Mesodermal cell (in vitro differentiated cells): ENCODE measurements around the gene DPEP1.
"Not testable (repeated sequence)": the region's sequence is repeated elsewhere in the genome, so short reads cannot be mapped to it uniquely, and the experiment has no call there.

Experiments
- H3K27ac ChIP-seq: 2 replicates; pipeline ENCODE4 v1.7.0; 2013; ENCODE audit warnings: mild to moderate bottlenecking, low read depth, low read length, moderate library complexity; ENCODE audit not compliant: severe bottlenecking
- H3K36me3 ChIP-seq: 2 replicates; pipeline ENCODE4 v1.7.1; 2013; ENCODE audit warnings: mild to moderate bottlenecking, low read length, moderate library complexity; ENCODE audit not compliant: control insufficient read depth, insufficient read depth
- H3K4me1 ChIP-seq: one replicate; pipeline ENCODE4 v1.7.1; 2013; ENCODE audit warnings: mild to moderate bottlenecking, low read length; ENCODE audit not compliant: insufficient read depth, control insufficient read depth, poor library complexity, severe bottlenecking
- H3K4me3 ChIP-seq: 2 replicates; pipeline ENCODE4 v1.7.0; 2013; ENCODE audit warnings: low read length, control low read depth, mild to moderate bottlenecking; ENCODE audit not compliant: insufficient read depth, poor library complexity, severe bottlenecking; ENCODE audit errors: extremely low read depth
- H3K9me3 ChIP-seq: 2 replicates; pipeline ENCODE4 v1.7.1; 2013; ENCODE audit warnings: mild to moderate bottlenecking, low read length, moderate library complexity; ENCODE audit not compliant: control insufficient read depth
- whole genome bisulfite sequencing, 2 experiments: methylation state at CpG; one replicate each; pipeline ENCODE4 v1.1.5; 2013; ENCODE audit warnings: missing lambda C conversion rate in 2 of 2; ENCODE audit not compliant: insufficient coverage in 2 of 2; 5-methylcytosine and 5-hydroxymethylcytosine counted together

Gene DPEP1

GRCh38 chr16:89657442-89658220 is 44.2 kb downstream of the DPEP1 start, which contains the start of the genes CHMP1A and SPATA33:
CHMP1A (minus strand) TSS chr16:89657708; CDS start chr16:89657588, 120 bp downstream.
SPATA33 (plus strand) TSS chr16:89657836; CDS start chr16:89657912, 76 bp downstream.
- Histone ChIP-seq H3K4me1 (peaks cover 7% of the 10 kb centered on the region), H3K4me3 (peak within 1 kb of the TSS; percentile 92), H3K36me3 (peaks cover 53% of the 10 kb centered on the region), H3K9me3 (peaks cover 4% of the 10 kb centered on the region), H3K27ac (peak within 1 kb of the TSS; percentile 53)
- WGBS, 2 experiments: 0% methylated on average over 95 to 99 of the region's 99 CpGs

DNA sequence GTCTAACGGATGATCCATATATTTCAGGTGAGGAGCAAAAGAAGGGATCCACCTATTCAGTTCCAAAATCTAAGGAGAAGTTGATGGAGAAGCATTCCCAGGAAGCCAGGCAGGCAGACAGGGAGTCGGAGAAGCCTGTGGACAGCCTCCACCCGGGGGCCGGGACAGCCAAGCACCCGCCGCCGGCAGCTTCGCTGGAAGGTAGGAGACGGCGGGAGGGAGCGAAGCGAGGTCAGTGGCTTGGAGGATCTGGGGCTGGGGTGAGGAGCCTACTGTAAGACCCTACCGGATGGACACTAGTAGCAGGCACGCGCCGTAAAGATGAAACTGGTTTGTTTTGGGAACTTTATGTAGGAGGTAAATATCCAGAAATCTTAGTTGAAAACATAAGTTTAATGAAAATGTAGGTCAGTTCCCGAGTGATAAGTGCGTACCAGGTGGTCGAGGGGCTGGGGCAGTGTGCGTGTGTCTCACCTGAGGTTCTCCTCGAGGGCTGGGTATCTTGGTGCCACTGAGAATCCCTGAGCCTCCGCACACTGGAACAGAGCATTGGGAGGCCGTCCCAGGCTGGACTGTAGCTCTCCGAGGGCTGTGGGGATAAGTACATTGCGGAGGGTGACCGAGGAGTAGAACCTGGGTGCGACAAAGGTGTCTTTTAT is 44.9 kb downstream of the DPEP1 start:
- 16 to 25% methylated on average over 25 to 26 of the region's 27 CpGs for WGBS, 2 experiments
- Histone ChIP-seq H3K27ac (peak overlapping the region; percentile 53), H3K9me3 (peaks cover 4% of the 10 kb centered on the region), H3K4me1 (peaks cover 7% of the 10 kb centered on the region), H3K4me3 (peak overlapping the region; percentile 92), H3K36me3 (peaks cover 58% of the 10 kb centered on the region)

GRCh38 chr16:89660146-89660545 is 46.7 kb downstream of the DPEP1 start:
- peaks cover 4% of the 10 kb centered on the region for H3K9me3 ChIP-seq
- H3K27ac ChIP-seq: no peak overlapping the region
- peaks cover 62% of the 10 kb centered on the region for H3K36me3 ChIP-seq
- WGBS, 2 experiments: 96 to 97% methylated on average over 6 to 7 of the region's 7 CpGs
- H3K4me3 ChIP-seq: no peak overlapping the region
- peaks cover 7% of the 10 kb centered on the region for H3K4me1 ChIP-seq

DNA sequence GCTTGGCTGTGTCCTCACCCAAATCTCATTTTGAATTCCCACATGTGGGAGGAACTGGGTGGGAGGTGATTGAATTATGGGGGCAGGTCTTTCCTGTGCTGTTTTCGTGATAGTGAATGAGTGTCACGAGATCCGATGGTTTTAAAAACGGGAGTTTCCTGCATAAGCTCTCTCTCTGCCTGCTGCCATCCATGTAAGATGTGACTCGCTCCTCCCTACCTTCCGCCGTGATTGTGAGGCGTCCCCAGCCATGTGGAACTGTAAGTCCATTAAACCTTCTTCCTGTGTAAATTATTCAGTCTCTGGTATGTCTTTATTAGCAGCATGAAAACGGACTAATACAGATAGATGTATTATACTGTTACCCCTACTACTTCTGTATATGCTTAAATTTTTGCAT is 47.8 kb downstream of the DPEP1 start:
- Histone ChIP-seq H3K4me1 (peaks cover 5% of the 10 kb centered on the region), H3K9me3 (peaks cover 12% of the 10 kb centered on the region), H3K4me3 (no peak overlapping the region), H3K36me3 (peaks cover 63% of the 10 kb centered on the region), H3K27ac (no peak overlapping the region)
- 89 to 97% methylated on average over 7 of the region's 9 CpGs for WGBS, 2 experiments

- peaks cover 73% of the 10 kb centered on the region for H3K36me3 ChIP-seq
- H3K9me3 ChIP-seq: peaks cover 17% of the 10 kb centered on the region
- 94 to 98% methylated on average over 6 to 8 of the region's 11 CpGs for WGBS, 2 experiments
Observed at GRCh38 chr16:89664238-89664637, 50.8 kb downstream of the DPEP1 start.

GRCh38 chr16:89667000-89667399 is 53.6 kb downstream of the DPEP1 start:
- Histone ChIP-seq H3K36me3 (peaks cover 56% of the 10 kb centered on the region), H3K9me3 (peaks cover 13% of the 10 kb centered on the region)
- 57% methylated on average over 3 of the region's 7 CpGs; no CpG with 5 or more reads in 1 of the 2 experiments for WGBS, 2 experiments
- not testable (repeated sequence) for H3K27ac ChIP-seq, H3K4me1 ChIP-seq, H3K4me3 ChIP-seq

More at GRCh38 chr16:89664238-89664637, 50.8 kb downstream of the DPEP1 start:
- H3K4me3 ChIP-seq, H3K4me1 ChIP-seq, H3K27ac ChIP-seq: not testable (repeated sequence)

DNA sequence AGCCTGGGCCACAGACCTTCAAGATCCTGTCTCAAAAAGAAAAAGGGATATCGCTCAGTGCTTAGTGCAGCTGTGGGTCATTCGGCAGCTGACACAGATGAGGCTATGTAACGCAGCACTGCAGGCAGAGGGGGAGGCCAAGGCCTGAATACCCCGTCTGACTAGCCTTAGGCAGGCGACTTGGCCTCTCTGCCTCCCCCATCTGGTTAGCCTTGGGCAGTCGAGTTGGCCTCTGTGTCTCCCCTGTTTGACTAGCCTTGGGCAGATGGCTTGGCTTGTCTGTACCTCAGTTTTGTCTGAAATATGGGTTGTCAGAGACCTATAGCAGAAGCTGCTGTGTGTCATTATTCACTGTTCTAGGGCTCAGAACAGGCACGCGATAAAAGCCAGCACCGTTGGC is 54.2 kb downstream of the DPEP1 start:
- H3K4me1 ChIP-seq: no peaks in the 10 kb centered on the region
- peaks cover 50% of the 10 kb centered on the region for H3K36me3 ChIP-seq
- 82 to 86% methylated on average over 9 of the region's 9 CpGs for WGBS, 2 experiments
- no peak overlapping the region for H3K4me3 ChIP-seq
- H3K9me3 ChIP-seq: peaks cover 13% of the 10 kb centered on the region
- no peak overlapping the region for H3K27ac ChIP-seq

GRCh38 chr16:89668790-89669158 is 55.3 kb downstream of the DPEP1 start:
- Histone ChIP-seq H3K4me3 (no peak overlapping the region), H3K4me1 (no peaks in the 10 kb centered on the region), H3K27ac (no peak overlapping the region), H3K36me3 (peaks cover 44% of the 10 kb centered on the region), H3K9me3 (peaks cover 13% of the 10 kb centered on the region)
- WGBS, 2 experiments: 88 to 98% methylated on average over 4 to 5 of the region's 5 CpGs

DNA sequence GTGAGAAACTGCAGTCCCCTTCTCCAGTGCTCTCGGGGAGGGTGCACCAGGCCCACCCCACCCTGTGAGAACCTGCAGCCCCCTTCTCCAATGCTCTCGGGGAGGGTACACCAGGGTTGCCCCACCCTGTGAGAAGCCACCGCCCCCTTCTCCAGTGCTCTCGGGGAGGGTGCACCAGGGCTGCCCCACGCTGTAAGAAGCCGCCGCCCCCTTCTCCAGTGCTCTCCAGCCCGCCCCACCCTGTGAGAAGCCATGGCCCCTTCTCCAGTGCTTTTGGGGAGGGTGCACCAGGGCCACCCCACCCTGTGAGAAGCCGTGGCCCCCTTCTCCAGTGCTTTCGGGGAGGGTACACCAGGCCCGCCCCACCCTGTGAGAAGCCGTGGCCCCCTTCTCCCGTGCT is 56.3 kb downstream of the DPEP1 start:
- Histone ChIP-seq H3K4me1 (no peaks in the 10 kb centered on the region), H3K9me3 (peaks cover 16% of the 10 kb centered on the region), H3K36me3 (peaks cover 37% of the 10 kb centered on the region), H3K27ac (no peak overlapping the region), H3K4me3 (no peak overlapping the region)
- whole genome bisulfite sequencing, 2 experiments: 91% methylated on average over 8 to 10 of the region's 13 CpGs

- Histone ChIP-seq H3K4me1 (no peaks in the 10 kb centered on the region), H3K4me3 (no peak overlapping the region), H3K36me3 (peaks cover 32% of the 10 kb centered on the region), H3K9me3 (peaks cover 13% of the 10 kb centered on the region), H3K27ac (no peak overlapping the region)
- 92 to 98% methylated on average over 6 to 8 of the region's 10 CpGs for WGBS, 2 experiments
Observed at GRCh38 chr16:89670496-89671431, 57.3 kb downstream of the DPEP1 start.
